Measurements from ENCODE around the gene FLT3.

- TF ChIP-seq CTCF (IDR thresholded peaks at IDR 0.05) = no peak
- TF ChIP-seq POLR2AphosphoS5 (IDR thresholded peaks at IDR 0.05) = no peak
- TF ChIP-seq POLR2A (IDR thresholded peaks at IDR 0.05) = no peak
Observed at GRCh38 chr13:28056426-28056825, 44.0 kb downstream of the FLT3 start.
